Measurements from ENCODE around the gene NUDT9.

NUDT9 gene

GRCh38 chr4:87461281-87461700 lies 38.9 kb downstream of the NUDT9 start:
- DNase-seq, result no peak
- Histone ChIP-seq H3K27ac (no peak overlapping the region), H3K9me3 (ENCODE audit: severe bottlenecking) (no peaks in the 10 kb centered on the region), H3K36me3 (peaks cover 15% of the 10 kb centered on the region), H3K27me3 (ENCODE audit: insufficient read depth, low read depth, severe bottlenecking) (no peaks in the 10 kb centered on the region), H3K4me3 (ENCODE audit: low read depth, low read length) (no peak overlapping the region)
- TF ChIP-seq, protein P1, sequence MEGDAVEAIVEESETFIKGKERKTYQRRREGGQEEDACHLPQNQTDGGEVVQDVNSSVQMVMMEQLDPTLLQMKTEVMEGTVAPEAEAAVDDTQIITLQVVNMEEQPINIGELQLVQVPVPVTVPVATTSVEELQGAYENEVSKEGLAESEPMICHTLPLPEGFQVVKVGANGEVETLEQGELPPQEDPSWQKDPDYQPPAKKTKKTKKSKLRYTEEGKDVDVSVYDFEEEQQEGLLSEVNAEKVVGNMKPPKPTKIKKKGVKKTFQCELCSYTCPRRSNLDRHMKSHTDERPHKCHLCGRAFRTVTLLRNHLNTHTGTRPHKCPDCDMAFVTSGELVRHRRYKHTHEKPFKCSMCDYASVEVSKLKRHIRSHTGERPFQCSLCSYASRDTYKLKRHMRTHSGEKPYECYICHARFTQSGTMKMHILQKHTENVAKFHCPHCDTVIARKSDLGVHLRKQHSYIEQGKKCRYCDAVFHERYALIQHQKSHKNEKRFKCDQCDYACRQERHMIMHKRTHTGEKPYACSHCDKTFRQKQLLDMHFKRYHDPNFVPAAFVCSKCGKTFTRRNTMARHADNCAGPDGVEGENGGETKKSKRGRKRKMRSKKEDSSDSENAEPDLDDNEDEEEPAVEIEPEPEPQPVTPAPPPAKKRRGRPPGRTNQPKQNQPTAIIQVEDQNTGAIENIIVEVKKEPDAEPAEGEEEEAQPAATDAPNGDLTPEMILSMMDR (IDR thresholded peaks at IDR 0.05; ENCODE audit: low read depth, low read length), result no peak

GRCh38 chr4:87462102-87462501 lies 39.7 kb downstream of the NUDT9 start:
- TF ChIP-seq, protein P1 (IDR thresholded peaks at IDR 0.05; ENCODE audit: low read depth, low read length), result no peak
- DNase-seq, result no peak
- H3K4me3 ChIP-seq (ENCODE audit: low read depth, low read length), result no peak overlapping the region
- peaks cover 15% of the 10 kb centered on the region for H3K36me3 ChIP-seq
- no peaks in the 10 kb centered on the region for H3K9me3 ChIP-seq (ENCODE audit: severe bottlenecking)
- no peak overlapping the region for H3K27ac ChIP-seq
- H3K27me3 ChIP-seq (ENCODE audit: insufficient read depth, low read depth, severe bottlenecking), result no peaks in the 10 kb centered on the region

- Histone ChIP-seq H3K27ac (no peak overlapping the region), H3K9me3 (ENCODE audit: severe bottlenecking) (no peaks in the 10 kb centered on the region)
- TF ChIP-seq, protein P1 (IDR thresholded peaks at IDR 0.05; ENCODE audit: low read depth, low read length), result no peak
Measured at GRCh38 chr4:87465739-87466366, 43.5 kb downstream of the NUDT9 start.

DNA sequence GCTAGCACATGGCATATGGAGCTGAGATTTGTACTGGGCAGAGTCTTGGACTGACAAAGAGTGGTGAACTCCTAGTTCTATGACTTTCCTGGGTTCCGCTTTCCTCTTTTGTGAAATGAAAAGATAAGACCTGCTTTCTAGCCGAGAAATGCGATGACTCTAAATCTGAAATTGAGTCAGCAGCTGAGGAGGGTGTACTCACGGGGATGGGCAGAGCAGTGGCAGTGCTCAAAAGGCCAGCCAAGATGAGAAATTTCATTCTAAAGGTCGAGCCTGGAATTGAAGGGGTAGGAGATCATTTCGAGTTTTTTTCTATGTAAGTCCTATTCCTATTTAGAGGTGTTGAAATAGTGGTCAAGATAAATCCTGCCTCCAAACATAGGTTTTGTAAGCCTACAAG lies 47.0 kb downstream of the NUDT9 start:
- DNase-seq, result no peak
- no peaks in the 10 kb centered on the region for H3K9me3 ChIP-seq (ENCODE audit: severe bottlenecking)
- no peaks in the 10 kb centered on the region for H3K27me3 ChIP-seq (ENCODE audit: insufficient read depth, low read depth, severe bottlenecking)
- TF ChIP-seq, protein P1 (IDR thresholded peaks at IDR 0.05; ENCODE audit: low read depth, low read length), result no peak
- no peak overlapping the region for H3K27ac ChIP-seq
- H3K36me3 ChIP-seq, result no peaks in the 10 kb centered on the region
- no peak overlapping the region for H3K4me3 ChIP-seq (ENCODE audit: low read depth, low read length)

More at GRCh38 chr4:87465739-87466366, 43.5 kb downstream of the NUDT9 start:
- Histone ChIP-seq H3K36me3 (no peaks in the 10 kb centered on the region), H3K4me3 (ENCODE audit: low read depth, low read length) (no peak overlapping the region), H3K27me3 (ENCODE audit: insufficient read depth, low read depth, severe bottlenecking) (no peaks in the 10 kb centered on the region)
- no peak for DNase-seq

DNA sequence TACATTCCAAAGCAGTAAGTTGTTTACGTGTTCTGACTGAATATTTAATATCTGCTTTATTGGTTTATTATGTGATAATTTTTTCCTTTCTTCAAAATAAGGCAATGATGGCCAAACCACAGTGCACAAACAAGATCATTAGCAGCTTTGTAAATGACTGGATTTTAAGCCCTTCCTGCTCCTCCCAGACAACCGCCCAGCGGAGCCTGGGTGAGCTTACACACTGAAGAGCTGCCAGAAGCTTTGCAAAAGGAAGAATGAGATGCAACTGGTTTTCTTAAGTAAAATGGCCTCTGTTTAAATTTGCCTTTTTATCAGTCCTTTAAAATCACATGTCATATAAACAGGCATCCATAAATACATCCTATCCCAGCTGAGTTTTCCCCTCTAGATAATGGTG lies 54.6 kb downstream of the NUDT9 start:
- Histone ChIP-seq H3K36me3 (no peaks in the 10 kb centered on the region), H3K4me3 (ENCODE audit: low read depth, low read length) (no peak overlapping the region), H3K27ac (no peak overlapping the region), H3K27me3 (ENCODE audit: insufficient read depth, low read depth, severe bottlenecking) (no peaks in the 10 kb centered on the region), H3K9me3 (ENCODE audit: severe bottlenecking) (no peaks in the 10 kb centered on the region)
- no peak for DNase-seq
- TF ChIP-seq, protein P1 (IDR thresholded peaks at IDR 0.05; ENCODE audit: low read depth, low read length), result no peak

DNA sequence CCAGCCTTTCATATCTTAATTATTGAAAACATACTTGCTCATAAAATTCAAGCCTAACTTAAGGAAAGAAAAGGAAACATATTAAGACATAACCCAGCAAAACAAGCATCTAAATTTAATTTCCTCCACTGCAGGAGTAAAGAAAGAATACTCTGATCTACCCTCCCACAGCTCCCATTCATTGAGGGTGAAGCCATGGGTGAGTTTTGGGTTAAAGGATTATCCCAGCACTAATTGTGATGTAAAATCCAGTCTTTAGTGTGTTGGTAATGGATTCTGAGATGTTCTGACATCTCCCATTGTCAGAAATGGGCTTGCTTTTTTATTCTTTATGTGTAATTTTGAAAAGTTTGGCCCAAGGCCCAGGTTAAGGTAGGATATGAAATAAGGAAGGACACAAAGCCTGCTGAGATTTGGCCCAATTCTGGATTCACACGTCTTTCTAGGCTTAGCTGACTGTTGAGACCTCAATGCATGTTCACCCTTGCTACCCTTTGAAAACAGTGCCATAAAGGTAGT lies 56.4 kb downstream of the NUDT9 start:
- Histone ChIP-seq H3K27ac (no peak overlapping the region), H3K9me3 (ENCODE audit: severe bottlenecking) (no peaks in the 10 kb centered on the region), H3K27me3 (ENCODE audit: insufficient read depth, low read depth, severe bottlenecking) (no peaks in the 10 kb centered on the region), H3K4me3 (ENCODE audit: low read depth, low read length) (no peak overlapping the region), H3K36me3 (no peaks in the 10 kb centered on the region)
- no peak for DNase-seq
- TF ChIP-seq, protein P1 (IDR thresholded peaks at IDR 0.05; ENCODE audit: low read depth, low read length), result no peak
